ENCODE measurements around the gene LCE5A.

GRCh38 chr1:152514715-152515433 is 4.3 kb downstream of the LCE5A start:
- TF ChIP-seq ATF2 (CRISPR knock-in tag; IDR thresholded peaks at IDR 0.05) (no peak), GATAD2A (IDR thresholded peaks at IDR 0.05) (no peak), CTCF (IDR thresholded peaks at IDR 0.05 in 2 of 3, conservative IDR thresholded peaks at IDR 0.05 in 1 of 3; ENCODE audit: insufficient read depth in 2 of 3, low read depth in 1 of 3, low read length in 3 of 3) (no peak), ZNF274 (IDR thresholded peaks at IDR 0.05; ENCODE audit: borderline replicate concordance, low read depth, low read length) (no peak), PCBP2 (IDR thresholded peaks at IDR 0.05; ENCODE audit: low read depth, low read length, poor library complexity, severe bottlenecking) (no peak), U2AF2 (optimal IDR thresholded peaks at IDR 0.05; ENCODE audit: low read depth, low read length) (no peak), TGIF2 (CRISPR knock-in tag; IDR thresholded peaks at IDR 0.05) (no peak), RBM22 (IDR thresholded peaks at IDR 0.05; ENCODE audit: low read depth, low read length, poor library complexity, severe bottlenecking) (no peak), ETS1 (conservative IDR thresholded peaks at IDR 0.05; ENCODE audit: control insufficient read depth, low read depth, low read length) (no peak), TRIM28 (IDR thresholded peaks at IDR 0.05) (no peak)
